ENCODE measurements around the gene TRMT2A.

DNA sequence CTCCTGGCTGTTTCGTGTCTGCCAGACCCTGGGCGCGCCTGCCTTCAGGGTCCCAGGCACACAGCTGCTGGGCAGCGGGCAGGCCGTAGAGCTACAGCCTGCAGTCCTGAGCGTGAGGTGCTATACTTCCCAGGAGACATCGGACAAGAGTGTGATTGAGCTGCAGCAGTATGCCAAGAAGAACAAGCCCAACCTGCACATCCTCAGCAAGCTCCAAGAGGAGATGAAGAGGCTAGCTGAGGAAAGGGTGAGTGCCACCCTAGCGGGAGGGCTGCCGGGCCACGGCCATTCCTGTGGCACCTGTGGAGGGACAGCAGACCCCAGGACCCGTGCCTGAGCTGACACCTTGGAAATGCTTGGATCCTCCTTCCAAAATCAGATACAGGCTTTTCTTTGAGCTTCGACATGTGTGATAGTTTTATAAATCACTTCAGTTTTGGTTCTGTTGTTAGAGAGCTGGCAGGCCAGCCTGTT, 8.2 kb downstream of the TRMT2A start:
- TF ChIP-seq, protein P1, sequence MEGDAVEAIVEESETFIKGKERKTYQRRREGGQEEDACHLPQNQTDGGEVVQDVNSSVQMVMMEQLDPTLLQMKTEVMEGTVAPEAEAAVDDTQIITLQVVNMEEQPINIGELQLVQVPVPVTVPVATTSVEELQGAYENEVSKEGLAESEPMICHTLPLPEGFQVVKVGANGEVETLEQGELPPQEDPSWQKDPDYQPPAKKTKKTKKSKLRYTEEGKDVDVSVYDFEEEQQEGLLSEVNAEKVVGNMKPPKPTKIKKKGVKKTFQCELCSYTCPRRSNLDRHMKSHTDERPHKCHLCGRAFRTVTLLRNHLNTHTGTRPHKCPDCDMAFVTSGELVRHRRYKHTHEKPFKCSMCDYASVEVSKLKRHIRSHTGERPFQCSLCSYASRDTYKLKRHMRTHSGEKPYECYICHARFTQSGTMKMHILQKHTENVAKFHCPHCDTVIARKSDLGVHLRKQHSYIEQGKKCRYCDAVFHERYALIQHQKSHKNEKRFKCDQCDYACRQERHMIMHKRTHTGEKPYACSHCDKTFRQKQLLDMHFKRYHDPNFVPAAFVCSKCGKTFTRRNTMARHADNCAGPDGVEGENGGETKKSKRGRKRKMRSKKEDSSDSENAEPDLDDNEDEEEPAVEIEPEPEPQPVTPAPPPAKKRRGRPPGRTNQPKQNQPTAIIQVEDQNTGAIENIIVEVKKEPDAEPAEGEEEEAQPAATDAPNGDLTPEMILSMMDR (IDR thresholded peaks at IDR 0.05) = no peak
- TF ChIP-seq EZH2 (IDR thresholded peaks at IDR 0.05) (no peak), EZH2phosphoT487 (IDR thresholded peaks at IDR 0.05) (no peak)
